Lower leg skin (tissue), 3 donors: ENCODE measurements around the gene HOXA5.
A peak's percentile ranks its signal among the peaks of the same experiment; 100 is the strongest.

ENCODE experiments used
- CTCF ChIP-seq, 3 donors: fragments of 450-650 bp; IDR thresholded peaks; one replicate each; pipeline ENCODE4 v1.5.1; 2016; ENCODE audit warnings: antibody characterized with exemption in 3 of 3, mild to moderate bottlenecking in 3 of 3, moderate library complexity in 2 of 3
- POLR2A ChIP-seq, 2 donors: fragments of 450-650 bp; IDR thresholded peaks; one replicate each; pipeline ENCODE4 v1.6.1; 2016 to 2017; ENCODE audit warnings: antibody characterized with exemption in 2 of 2, mild to moderate bottlenecking in 1 of 2, moderate library complexity in 1 of 2

GRCh38 chr7:27179503-27180430 lies 36.3 kb upstream of the HOXA5 start:
- TF ChIP-seq CTCF (IDR thresholded peaks at IDR 0.05) (peak in 1 of 3 donors; percentile 53), POLR2A (IDR thresholded peaks at IDR 0.05) (no peak)
